ENCODE measurements around the gene RXFP4.

The RXFP4 gene

GRCh38 chr1:155931332-155932038, 10.0 kb upstream of the RXFP4 start:
- DNase-seq, result no peak

- no peak for DNase-seq
These were observed 9.4 kb upstream of the RXFP4 start for GRCh38 chr1:155932081-155932480.

- DNase-seq, result no peak
These were observed 9.0 kb upstream of the RXFP4 start for GRCh38 chr1:155932487-155932886.

- no peak for DNase-seq
These were observed 7.8 kb upstream of the RXFP4 start for GRCh38 chr1:155933591-155934096.

GRCh38 chr1:155934097-155934935, 7.1 kb upstream of the RXFP4 start, which contains the start of gene KHDC4:
KHDC4 (minus strand) TSS chr1:155934413; CDS start chr1:155934373, 40 bp downstream.
- DNase-seq, result peak; percentile 96

GRCh38 chr1:155934936-155935590, 6.4 kb upstream of the RXFP4 start:
- no peak for DNase-seq

- DNase-seq, result peak; percentile 52
These were observed 3.2 kb upstream of the RXFP4 start for GRCh38 chr1:155938220-155938627.

- DNase-seq, result no peak
These were observed 901 bp upstream of the RXFP4 start for GRCh38 chr1:155940482-155940992.

- DNase-seq, result no peak
These were observed 550 bp downstream of the RXFP4 start for GRCh38 chr1:155941845-155942531.

- DNase-seq, result no peak
These were observed 1.2 kb downstream of the RXFP4 start for GRCh38 chr1:155942578-155943141.

- no peak for DNase-seq
These were observed 3.0 kb downstream of the RXFP4 start for GRCh38 chr1:155944444-155944799.

- DNase-seq, result no peak
These were observed 5.3 kb downstream of the RXFP4 start for GRCh38 chr1:155946633-155947219.

- DNase-seq, result no peak
These were observed 5.9 kb downstream of the RXFP4 start for GRCh38 chr1:155947292-155947691.

- DNase-seq, result no peak
These were observed 6.3 kb downstream of the RXFP4 start for GRCh38 chr1:155947741-155948140.

- no peak for DNase-seq
These were observed 9.4 kb downstream of the RXFP4 start for GRCh38 chr1:155950829-155951228.

- DNase-seq, result no peak
These were observed 10.5 kb downstream of the RXFP4 start for GRCh38 chr1:155951753-155952504.

- DNase-seq, result no peak
These were observed 11.1 kb downstream of the RXFP4 start for GRCh38 chr1:155952505-155952890.

GRCh38 chr1:155954645-155955044, 13.2 kb downstream of the RXFP4 start:
- DNase-seq, result no peak

- DNase-seq, result no peak
These were observed 16.0 kb downstream of the RXFP4 start for GRCh38 chr1:155957411-155957915.

GRCh38 chr1:155960081-155960745, 18.8 kb downstream of the RXFP4 start:
- no peak for DNase-seq
